Measurements from ENCODE around the gene RPGRIP1. TPM values are rescaled to one million over a fixed set of nuclear protein-coding genes. Genes with fewer than 3 reads are reported as not detected.
A peak's percentile ranks its signal among the peaks of the same experiment; 100 is the strongest.

The RPGRIP1 gene
- total and polyA plus RNA-seq, 2 donors (not counting 1 experiment from before 2014, with no cell fraction given) = 0.22 to 0.86 TPM

DNA sequence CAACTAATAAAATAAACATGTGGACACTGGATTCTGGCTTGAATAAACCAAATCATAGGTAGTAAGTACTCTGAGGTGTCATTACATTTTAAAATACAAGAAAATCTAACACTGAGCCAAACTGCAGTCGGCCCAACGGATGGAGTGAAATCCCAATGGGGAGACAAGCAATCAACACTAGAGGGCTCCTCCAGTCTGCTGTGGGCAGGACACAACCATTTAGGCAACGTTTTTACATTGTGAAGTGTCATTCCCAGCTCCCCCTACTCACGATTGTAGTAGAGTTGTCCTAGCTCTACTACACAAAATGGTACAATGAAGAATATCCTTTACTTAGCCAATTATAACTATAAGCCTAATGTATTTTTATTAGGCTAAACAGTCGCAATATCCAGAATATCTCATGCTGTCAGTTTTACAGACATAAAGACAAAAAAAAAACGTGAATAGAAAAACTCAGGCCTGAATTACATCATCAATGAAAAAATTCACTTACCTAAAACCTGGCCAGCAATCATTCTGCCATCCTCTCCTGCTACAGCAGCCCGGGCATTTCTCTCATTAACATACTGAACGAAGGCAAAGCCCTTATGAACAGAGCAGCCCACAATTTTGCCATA, 46.3 kb upstream of the RPGRIP1 start:
- H3K27me3 Mint-ChIP-seq = no peaks in the 10 kb centered on the region
- intact Hi-C loops (cut with micrococcal nuclease) = no loop called here
- H3K9me3 Mint-ChIP-seq (ENCODE audit: insufficient read depth) = no peaks in the 10 kb centered on the region
- peaks cover 52% of the 10 kb centered on the region for H3K4me1 Mint-ChIP-seq
- Histone ChIP-seq H3K27ac (ENCODE audit: low read length in 2 of 2) (no peak overlapping the region), H3K4me2 (replicated peaks; ENCODE audit: low read depth, low read length, poor library complexity, severe bottlenecking) (no peak overlapping the region), H3K9me3 (ENCODE audit: control extremely low read depth in 1 of 3, control insufficient read depth in 2 of 3, insufficient read depth in 1 of 3, low read length in 2 of 3) (no peaks in the 10 kb centered on the region), H2AFZ (ENCODE audit: insufficient read depth, low read depth, low read length, poor library complexity, severe bottlenecking) (no peak overlapping the region), H3K9ac (ENCODE audit: low read length) (no peak overlapping the region), H3K4me1 (ENCODE audit: control insufficient read depth in 2 of 2, insufficient read depth in 2 of 2, low read length in 2 of 2) (peaks cover 0 to 8% of the 10 kb centered on the region in 2 donors), H3K79me2 (ENCODE audit: control insufficient read depth, insufficient read depth, low read length) (peaks cover 100% of the 10 kb centered on the region), H3K4me3 (ENCODE audit: control extremely low read depth in 1 of 5, extremely low read depth in 1 of 5, insufficient read depth in 1 of 5, low read depth in 2 of 5, low read length in 4 of 5) (no peak overlapping the region), H3K36me3 (replicated peaks in 1 of 2; ENCODE audit: control extremely low read depth in 1 of 2, control insufficient read depth in 1 of 2, extremely low read depth in 1 of 2, insufficient read depth in 2 of 2, low read length in 1 of 2) (peaks cover 22 to 81% of the 10 kb centered on the region in 2 experiments), H3K27me3 (replicated peaks in 1 of 4; ENCODE audit: control extremely low read depth in 1 of 4, control insufficient read depth in 3 of 4, insufficient read depth in 4 of 4, low read length in 3 of 4) (no peaks in the 10 kb centered on the region), H4K20me1 (ENCODE audit: control insufficient read depth, insufficient read depth, low read length, poor library complexity, severe bottlenecking) (peaks cover 84% of the 10 kb centered on the region)
- H3K4me3 Mint-ChIP-seq = no peak overlapping the region
- POLR2A ChIA-PET = no interaction called here
- no peak for TF ChIP-seq EZH2 (IDR thresholded peaks at IDR 0.05; ENCODE audit: borderline replicate concordance, insufficient read depth, low read depth, low read length, poor library complexity, severe bottlenecking)
- TF ChIP-seq, protein P1, sequence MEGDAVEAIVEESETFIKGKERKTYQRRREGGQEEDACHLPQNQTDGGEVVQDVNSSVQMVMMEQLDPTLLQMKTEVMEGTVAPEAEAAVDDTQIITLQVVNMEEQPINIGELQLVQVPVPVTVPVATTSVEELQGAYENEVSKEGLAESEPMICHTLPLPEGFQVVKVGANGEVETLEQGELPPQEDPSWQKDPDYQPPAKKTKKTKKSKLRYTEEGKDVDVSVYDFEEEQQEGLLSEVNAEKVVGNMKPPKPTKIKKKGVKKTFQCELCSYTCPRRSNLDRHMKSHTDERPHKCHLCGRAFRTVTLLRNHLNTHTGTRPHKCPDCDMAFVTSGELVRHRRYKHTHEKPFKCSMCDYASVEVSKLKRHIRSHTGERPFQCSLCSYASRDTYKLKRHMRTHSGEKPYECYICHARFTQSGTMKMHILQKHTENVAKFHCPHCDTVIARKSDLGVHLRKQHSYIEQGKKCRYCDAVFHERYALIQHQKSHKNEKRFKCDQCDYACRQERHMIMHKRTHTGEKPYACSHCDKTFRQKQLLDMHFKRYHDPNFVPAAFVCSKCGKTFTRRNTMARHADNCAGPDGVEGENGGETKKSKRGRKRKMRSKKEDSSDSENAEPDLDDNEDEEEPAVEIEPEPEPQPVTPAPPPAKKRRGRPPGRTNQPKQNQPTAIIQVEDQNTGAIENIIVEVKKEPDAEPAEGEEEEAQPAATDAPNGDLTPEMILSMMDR (IDR thresholded peaks at IDR 0.05) = no peak
- CTCF ChIA-PET = no interaction called here
- WGBS (ENCODE audit: insufficient coverage) = 82% methylated on average over 4 of the region's 8 CpGs
- peak overlapping the region; percentile 6 for H3K27ac Mint-ChIP-seq
- DNase-seq (no peak), ATAC-seq (ENCODE audit: low read depth) (no peak)

DNA sequence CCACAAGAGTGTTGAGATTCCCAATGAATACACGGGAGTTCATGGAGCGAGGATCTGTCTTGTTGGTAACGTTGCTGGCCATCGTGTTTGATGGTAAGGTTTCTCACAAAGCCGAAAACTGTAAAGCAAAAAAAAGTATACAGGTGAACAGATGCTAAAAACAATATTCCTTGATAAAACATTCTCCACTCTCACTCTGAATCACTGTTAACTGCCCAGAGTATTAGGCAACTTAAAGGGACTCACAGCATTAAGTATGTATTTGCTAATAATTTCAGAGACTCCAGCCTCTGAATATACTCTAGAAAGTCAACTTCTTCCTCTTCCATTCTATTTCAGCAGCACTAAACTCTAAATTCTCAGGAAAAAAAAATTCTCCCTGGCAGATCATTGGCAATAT, 45.8 kb upstream of the RPGRIP1 start:
- H3K27ac ChIP-seq (ENCODE audit: low read length in 2 of 2) = no peak overlapping the region
- ATAC-seq (ENCODE audit: low read depth) (no peak), DNase-seq (no peak)
- H3K4me3 ChIP-seq (ENCODE audit: control extremely low read depth in 1 of 5, extremely low read depth in 1 of 5, insufficient read depth in 1 of 5, low read depth in 2 of 5, low read length in 4 of 5) = no peak overlapping the region
- no peak overlapping the region for H3K9ac ChIP-seq (ENCODE audit: low read length)
- CTCF ChIA-PET = no interaction called here
- Mint-ChIP-seq H3K9me3 (ENCODE audit: insufficient read depth) (no peaks in the 10 kb centered on the region), H3K27me3 (no peaks in the 10 kb centered on the region), H3K4me1 (peaks cover 54% of the 10 kb centered on the region), H3K27ac (peak overlapping the region; percentile 6), H3K4me3 (no peak overlapping the region)
- peaks cover 0 to 8% of the 10 kb centered on the region in 2 donors for H3K4me1 ChIP-seq (ENCODE audit: control insufficient read depth in 2 of 2, insufficient read depth in 2 of 2, low read length in 2 of 2)
- H3K4me2 ChIP-seq (replicated peaks; ENCODE audit: low read depth, low read length, poor library complexity, severe bottlenecking) = no peak overlapping the region
- intact Hi-C loops (cut with micrococcal nuclease) = no loop called here
- WGBS (ENCODE audit: insufficient coverage) = no CpG with 5 or more reads among the region's 5 CpGs
- H3K27me3 ChIP-seq (replicated peaks in 1 of 4; ENCODE audit: control extremely low read depth in 1 of 4, control insufficient read depth in 3 of 4, insufficient read depth in 4 of 4, low read length in 3 of 4) = no peaks in the 10 kb centered on the region
- POLR2A ChIA-PET = no interaction called here
- H2AFZ ChIP-seq (ENCODE audit: insufficient read depth, low read depth, low read length, poor library complexity, severe bottlenecking) = no peak overlapping the region
- H3K36me3 ChIP-seq (replicated peaks in 1 of 2; ENCODE audit: control extremely low read depth in 1 of 2, control insufficient read depth in 1 of 2, extremely low read depth in 1 of 2, insufficient read depth in 2 of 2, low read length in 1 of 2) = peaks cover 25 to 78% of the 10 kb centered on the region in 2 experiments
- no peaks in the 10 kb centered on the region for H3K9me3 ChIP-seq (ENCODE audit: control extremely low read depth in 1 of 3, control insufficient read depth in 2 of 3, insufficient read depth in 1 of 3, low read length in 2 of 3)
- peaks cover 100% of the 10 kb centered on the region for H3K79me2 ChIP-seq (ENCODE audit: control insufficient read depth, insufficient read depth, low read length)
- no peak for TF ChIP-seq EZH2 (IDR thresholded peaks at IDR 0.05; ENCODE audit: borderline replicate concordance, insufficient read depth, low read depth, low read length, poor library complexity, severe bottlenecking)
- TF ChIP-seq, protein P1 (IDR thresholded peaks at IDR 0.05) = no peak
- peaks cover 88% of the 10 kb centered on the region for H4K20me1 ChIP-seq (ENCODE audit: control insufficient read depth, insufficient read depth, low read length, poor library complexity, severe bottlenecking)
